AG10803 (cell line): ENCODE results near the gene RTTN.

ENCODE experiments used
- DNase-seq: peaks from one replicate; pipeline ENCODE4 v3.0.0; 2010; ENCODE audit warnings: low read depth
- H3K4me3 ChIP-seq: 2 replicates; pipeline ENCODE4 v1.5.1; 2011; ENCODE audit warnings: mild to moderate bottlenecking, low read length, control low read depth
- TF ChIP-seq, protein P1 (sequence below): conservative IDR thresholded peaks from 2 replicates; pipeline ENCODE4 v1.5.1; 2011; ENCODE audit warnings: mild to moderate bottlenecking, low read length, control low read depth, inconsistent platforms

Gene RTTN

DNA sequence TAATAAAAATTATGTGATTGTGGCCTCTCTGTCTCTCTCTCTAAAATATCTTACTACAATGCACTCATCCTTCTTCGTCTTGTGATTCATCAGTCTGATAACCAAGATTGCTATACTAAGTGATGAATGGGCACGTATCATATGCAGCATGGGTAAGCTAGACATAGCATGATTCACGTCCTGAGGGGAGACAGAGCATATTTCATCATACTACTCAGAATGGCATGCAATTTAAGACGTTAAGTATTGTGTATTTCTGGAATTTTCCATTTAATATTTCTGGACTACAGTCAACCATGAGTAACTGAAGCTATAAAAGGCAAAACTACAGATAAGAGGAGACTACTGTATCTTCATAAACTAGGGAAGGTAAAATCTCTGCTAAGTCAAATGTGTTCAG, 160.9 kb downstream of the RTTN start:
- TF ChIP-seq, protein P1, sequence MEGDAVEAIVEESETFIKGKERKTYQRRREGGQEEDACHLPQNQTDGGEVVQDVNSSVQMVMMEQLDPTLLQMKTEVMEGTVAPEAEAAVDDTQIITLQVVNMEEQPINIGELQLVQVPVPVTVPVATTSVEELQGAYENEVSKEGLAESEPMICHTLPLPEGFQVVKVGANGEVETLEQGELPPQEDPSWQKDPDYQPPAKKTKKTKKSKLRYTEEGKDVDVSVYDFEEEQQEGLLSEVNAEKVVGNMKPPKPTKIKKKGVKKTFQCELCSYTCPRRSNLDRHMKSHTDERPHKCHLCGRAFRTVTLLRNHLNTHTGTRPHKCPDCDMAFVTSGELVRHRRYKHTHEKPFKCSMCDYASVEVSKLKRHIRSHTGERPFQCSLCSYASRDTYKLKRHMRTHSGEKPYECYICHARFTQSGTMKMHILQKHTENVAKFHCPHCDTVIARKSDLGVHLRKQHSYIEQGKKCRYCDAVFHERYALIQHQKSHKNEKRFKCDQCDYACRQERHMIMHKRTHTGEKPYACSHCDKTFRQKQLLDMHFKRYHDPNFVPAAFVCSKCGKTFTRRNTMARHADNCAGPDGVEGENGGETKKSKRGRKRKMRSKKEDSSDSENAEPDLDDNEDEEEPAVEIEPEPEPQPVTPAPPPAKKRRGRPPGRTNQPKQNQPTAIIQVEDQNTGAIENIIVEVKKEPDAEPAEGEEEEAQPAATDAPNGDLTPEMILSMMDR: no peak
- peak; percentile 93 for DNase-seq
- H3K4me3 ChIP-seq: no peak overlapping the region

DNA sequence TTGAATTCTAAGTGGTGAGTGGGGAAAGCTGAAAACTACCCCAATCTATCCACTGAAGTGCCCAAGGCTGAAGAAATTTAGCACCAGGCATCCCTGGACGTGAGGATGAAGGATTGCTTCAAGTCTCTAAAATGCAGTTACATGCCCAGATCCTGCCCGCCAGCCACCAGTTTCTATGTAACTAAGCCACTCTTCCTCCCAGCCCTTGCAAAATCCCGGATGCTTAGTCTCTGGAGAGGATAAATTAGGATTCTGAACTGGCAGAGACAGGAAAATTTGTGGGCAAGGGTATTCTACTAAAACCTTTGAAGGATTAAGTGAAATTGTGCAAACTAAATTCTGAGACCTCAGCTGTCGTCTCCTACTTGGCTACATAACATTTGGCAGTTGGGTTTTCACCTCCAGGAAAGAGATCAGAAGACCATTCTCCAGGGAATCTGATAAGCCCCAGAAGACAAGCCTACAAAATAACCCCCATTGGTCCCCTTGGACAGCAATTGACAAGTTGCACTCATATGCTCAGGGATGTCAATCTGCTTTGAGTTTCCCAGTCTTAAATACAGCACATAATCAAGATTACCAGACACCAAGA, 163.9 kb downstream of the RTTN start:
- no peak overlapping the region for H3K4me3 ChIP-seq
- no peak for DNase-seq
- TF ChIP-seq, protein P1: no peak

DNA sequence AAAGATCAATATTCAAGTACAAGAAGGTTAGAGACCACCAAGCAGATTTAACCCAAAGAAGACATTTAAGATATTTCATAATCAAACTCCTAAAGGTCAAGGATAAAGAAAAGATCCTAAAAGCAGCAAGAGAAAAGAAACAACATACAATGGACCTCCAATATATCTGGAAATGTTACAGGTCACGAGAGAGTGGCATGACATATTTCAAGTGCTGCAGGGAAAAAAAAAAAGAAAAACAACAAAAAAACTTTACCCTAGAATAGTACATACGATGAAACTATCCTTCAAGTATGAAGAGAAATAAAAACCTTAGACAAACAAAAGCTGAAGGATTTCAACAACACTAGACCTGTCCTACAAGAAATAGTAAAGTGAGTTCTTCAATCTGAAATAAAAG, 166.3 kb downstream of the RTTN start:
- no peak for DNase-seq
- no peak overlapping the region for H3K4me3 ChIP-seq
- TF ChIP-seq, protein P1: no peak

DNA sequence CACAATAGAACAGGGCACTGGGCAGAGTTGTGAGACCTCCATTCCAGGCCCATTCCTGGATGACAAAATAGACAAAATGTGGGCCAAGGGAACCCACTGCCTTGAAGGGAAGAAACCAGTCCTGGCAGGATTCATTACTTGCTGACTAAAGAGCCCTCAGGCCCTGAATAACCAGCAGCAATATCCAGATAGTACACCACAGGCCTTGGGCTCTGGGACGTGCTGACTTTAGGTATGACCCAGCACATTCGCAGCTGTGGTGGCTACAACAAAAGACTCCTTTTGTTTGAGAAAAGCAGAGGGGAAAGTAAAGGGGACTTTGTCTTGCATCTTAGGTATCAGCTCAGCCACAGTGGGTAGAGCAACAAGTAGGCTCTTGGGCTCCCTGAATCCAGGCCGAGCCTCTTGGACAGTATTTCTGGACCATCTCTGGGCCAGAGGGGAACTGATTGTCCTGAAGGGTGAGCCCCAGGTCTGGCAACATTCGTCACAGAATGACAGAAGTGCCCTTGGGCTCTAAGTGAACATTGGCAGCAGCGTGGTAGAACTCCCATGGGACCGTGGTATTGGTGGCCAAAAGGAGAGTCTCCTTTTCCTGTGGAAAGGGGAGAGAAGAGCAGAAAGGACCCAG, 167.9 kb downstream of the RTTN start:
- TF ChIP-seq, protein P1: no peak
- no peak overlapping the region for H3K4me3 ChIP-seq
- DNase-seq: no peak

DNA sequence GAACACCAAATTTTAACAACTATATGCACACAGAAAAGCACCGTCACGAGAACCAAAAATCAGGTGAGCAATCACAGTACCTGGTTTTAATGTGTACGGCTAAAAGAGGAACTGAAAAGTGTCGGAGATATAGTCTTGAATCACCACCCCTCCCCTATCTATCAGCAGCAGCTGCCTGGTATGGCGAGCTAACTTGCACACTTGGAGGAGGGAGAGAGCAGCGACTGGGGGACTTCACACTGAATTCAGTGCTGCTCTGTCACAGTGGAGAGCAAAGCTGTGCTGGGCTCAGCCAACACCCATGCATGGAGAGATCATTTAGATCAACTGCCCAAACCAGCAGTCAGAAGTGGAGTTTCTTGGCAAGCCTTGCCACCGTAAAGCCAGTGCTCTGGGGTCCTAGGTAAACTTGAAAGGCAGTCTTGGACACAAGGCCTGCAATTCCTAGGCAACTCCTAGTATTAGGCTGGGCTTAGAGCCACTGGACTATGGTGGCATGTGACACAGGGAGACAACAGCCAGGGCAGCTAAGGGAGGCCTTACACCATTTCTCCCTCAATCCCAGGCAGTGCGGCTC, 168.6 kb downstream of the RTTN start:
- H3K4me3 ChIP-seq: no peak overlapping the region
- TF ChIP-seq, protein P1: no peak
- DNase-seq: no peak

DNA sequence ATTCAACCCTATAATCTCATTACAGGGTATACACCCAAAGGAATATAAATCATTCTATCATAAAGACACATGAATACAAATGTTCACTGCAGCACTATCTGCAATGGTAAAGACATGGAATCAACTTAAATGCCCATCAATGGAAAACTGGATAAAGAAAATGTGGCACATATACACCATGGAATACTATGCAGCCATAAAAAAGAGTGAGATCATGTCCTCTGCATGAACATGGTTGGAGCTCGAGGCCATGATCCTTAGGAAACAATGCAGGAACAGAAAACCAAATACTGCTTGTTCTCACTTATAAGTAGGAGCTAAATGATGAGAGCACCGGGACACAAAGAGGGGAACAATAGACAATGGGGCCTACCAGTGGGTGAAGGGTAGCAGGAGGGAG, 169.3 kb downstream of the RTTN start:
- TF ChIP-seq, protein P1: no peak
- no peak for DNase-seq
- H3K4me3 ChIP-seq: no peak overlapping the region

DNA sequence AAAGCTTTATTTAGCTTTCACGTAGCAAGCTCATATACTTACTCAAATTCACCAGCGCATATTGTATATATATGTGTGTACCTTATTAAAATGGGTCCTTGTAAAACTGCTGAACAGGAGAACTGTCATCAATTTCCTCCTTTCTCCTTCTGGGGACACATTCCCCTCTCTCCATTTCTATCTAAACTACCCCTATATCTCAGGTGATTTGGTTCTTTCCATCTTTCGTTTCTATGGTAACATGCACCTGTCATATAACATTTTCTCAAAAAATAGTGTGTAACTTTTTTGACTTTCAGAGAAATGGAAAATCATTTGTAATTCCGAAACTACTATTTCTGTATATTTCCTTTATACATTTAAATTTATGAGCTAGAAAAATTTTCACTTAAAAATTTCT, 174.3 kb downstream of the RTTN start:
- TF ChIP-seq, protein P1: no peak
- DNase-seq: no peak
- no peak overlapping the region for H3K4me3 ChIP-seq
